ENCODE data around the gene ZNF597.

ZNF597 gene

DNA sequence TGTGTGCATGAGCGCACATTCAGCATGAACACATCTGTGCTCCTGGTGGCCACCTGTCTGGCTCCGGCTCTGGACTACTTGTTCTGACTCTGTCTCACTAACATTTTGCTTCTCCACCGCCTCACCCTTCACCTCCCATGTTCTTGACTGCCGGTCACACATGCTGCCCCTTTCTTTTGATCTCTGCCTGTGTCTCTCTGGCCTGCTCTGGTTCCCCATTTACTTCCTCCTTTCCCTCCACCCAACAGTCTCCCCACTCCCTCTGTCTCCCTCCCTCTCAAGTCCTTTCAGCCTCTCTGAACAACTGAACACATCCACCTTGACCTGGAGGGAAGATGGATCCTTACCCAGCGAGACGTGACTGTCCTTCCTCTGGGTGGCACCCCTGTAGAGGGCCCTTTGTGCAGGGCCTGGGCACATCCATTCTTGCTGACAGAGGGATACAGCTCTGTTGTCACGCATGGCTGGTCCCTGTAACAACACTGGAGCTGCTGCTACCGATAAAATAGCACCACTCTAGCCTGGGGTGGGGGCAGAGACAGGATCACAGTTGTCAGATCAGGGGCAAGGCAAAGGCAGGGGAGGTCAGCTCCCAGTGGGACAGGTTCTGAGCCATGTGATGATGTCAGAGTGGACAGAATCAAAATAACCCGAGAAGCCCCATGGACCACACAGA lies 53.5 kb downstream of the ZNF597 start:
- FAIRE-seq (no peak), DNase-seq (ENCODE audit: insufficient read length, low spot score) (no peak)
- TF ChIP-seq, protein P1, sequence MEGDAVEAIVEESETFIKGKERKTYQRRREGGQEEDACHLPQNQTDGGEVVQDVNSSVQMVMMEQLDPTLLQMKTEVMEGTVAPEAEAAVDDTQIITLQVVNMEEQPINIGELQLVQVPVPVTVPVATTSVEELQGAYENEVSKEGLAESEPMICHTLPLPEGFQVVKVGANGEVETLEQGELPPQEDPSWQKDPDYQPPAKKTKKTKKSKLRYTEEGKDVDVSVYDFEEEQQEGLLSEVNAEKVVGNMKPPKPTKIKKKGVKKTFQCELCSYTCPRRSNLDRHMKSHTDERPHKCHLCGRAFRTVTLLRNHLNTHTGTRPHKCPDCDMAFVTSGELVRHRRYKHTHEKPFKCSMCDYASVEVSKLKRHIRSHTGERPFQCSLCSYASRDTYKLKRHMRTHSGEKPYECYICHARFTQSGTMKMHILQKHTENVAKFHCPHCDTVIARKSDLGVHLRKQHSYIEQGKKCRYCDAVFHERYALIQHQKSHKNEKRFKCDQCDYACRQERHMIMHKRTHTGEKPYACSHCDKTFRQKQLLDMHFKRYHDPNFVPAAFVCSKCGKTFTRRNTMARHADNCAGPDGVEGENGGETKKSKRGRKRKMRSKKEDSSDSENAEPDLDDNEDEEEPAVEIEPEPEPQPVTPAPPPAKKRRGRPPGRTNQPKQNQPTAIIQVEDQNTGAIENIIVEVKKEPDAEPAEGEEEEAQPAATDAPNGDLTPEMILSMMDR (IDR thresholded peaks at IDR 0.05; ENCODE audit: insufficient read depth, missing control alignments) = no peak

DNA sequence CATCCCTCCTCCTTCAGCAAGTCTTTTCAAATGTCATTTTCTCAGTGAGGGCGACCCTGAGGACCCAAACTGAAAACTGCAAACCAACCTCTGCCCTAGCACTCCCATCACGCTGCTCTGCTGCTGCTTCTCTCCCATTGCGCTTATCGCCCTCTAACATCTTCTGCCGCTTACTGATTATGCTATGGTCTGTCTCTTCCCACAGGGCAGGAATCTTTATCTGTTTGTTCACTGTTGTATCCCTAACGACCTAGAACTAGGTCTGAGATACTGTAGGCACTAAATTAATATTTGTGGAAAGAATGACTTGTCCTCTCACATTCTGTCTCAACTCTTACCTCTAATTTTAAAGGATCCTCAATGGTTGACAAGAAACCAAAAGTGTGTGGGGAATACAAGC lies 55.0 kb downstream of the ZNF597 start:
- no peak for DNase-seq (ENCODE audit: insufficient read length, low spot score)
- TF ChIP-seq, protein P1 (IDR thresholded peaks at IDR 0.05; ENCODE audit: insufficient read depth, missing control alignments) = no peak
- FAIRE-seq = no peak

DNA sequence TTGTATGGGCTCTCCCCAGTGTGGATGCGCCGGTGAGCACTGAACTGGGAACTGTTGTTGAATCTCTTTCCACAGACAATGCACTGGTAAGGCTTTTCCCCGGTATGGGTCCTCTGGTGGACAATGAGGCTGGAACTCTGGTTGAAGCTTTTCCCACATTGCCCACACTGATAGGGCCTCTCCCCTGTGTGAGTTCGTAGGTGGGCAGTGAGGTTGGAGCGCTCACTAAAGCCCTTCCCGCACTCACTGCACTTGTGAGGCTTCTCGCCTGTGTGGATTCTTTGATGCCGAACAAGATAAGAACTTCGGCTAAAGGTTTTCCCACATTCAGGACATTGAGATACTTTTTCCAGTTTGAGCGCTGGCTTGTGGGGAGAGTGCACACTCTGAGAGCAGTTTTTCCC lies 60.3 kb downstream of the ZNF597 start:
- TF ChIP-seq, protein P1 (IDR thresholded peaks at IDR 0.05; ENCODE audit: insufficient read depth, missing control alignments) = no peak
- FAIRE-seq (no peak), DNase-seq (ENCODE audit: insufficient read length, low spot score) (no peak)
